MG63 (cell line): ENCODE data around the gene AURKA. TPM values are rescaled to one million over a fixed set of nuclear protein-coding genes. Genes with fewer than 3 reads are reported as not detected.
"Not testable (repeated sequence)": the region's sequence is repeated elsewhere in the genome, so short reads cannot be mapped to it uniquely, and the experiment has no call there.

Source experiments
- DNase-seq: peaks from one replicate; pipeline ENCODE4 v3.0.0-alpha.2; 2020
- H3K27me3 ChIP-seq: fragments of 250-450 bp; sonication (Bioruptor Pico); 2 replicates; pipeline ENCODE4 v1.5.1; 2020; ENCODE audit warnings: mild to moderate bottlenecking, moderate library complexity
- H3K36me3 ChIP-seq: fragments of 250-450 bp; sonication (Bioruptor Pico); 2 replicates; pipeline ENCODE4 v1.5.1; 2020; ENCODE audit warnings: mild to moderate bottlenecking, moderate library complexity
- H3K4me3 ChIP-seq: fragments of 250-450 bp; sonication (Bioruptor Pico); 2 replicates; pipeline ENCODE4 v1.5.1; 2020; ENCODE audit warnings: mild to moderate bottlenecking, moderate library complexity
- H3K9me3 ChIP-seq: fragments of 250-450 bp; sonication (Bioruptor Pico); 2 replicates; pipeline ENCODE4 v1.5.1; 2020; ENCODE audit warnings: mild to moderate bottlenecking, moderate library complexity
- total RNA-seq: library from RNA; depleted of rRNA; stranded (reverse); fragments of >200 nt; shearing (Covaris generic); gene quantifications from 2 replicates; pipeline ENCODE4 v1.2.3, GENCODE V29; 2014; ENCODE audit warnings: low replicate concordance

Gene AURKA
- total RNA-seq, 1 experiment from 2014 or later = 86.4 TPM

GRCh38 chr20:56358070-56358469, 33.9 kb downstream of the AURKA start:
- no peaks in the 10 kb centered on the region for H3K9me3 ChIP-seq
- DNase-seq = no peak
- no peaks in the 10 kb centered on the region for H3K27me3 ChIP-seq
- peak overlapping the region; percentile 42 for H3K4me3 ChIP-seq
- peaks cover 20% of the 10 kb centered on the region for H3K36me3 ChIP-seq

GRCh38 chr20:56353356-56353755, 38.7 kb downstream of the AURKA start:
- Histone ChIP-seq H3K4me3 (no peak overlapping the region), H3K36me3 (no peaks in the 10 kb centered on the region), H3K27me3 (no peaks in the 10 kb centered on the region), H3K9me3 (no peaks in the 10 kb centered on the region)
- no peak for DNase-seq

GRCh38 chr20:56352345-56353055, 39.5 kb downstream of the AURKA start:
- Histone ChIP-seq H3K9me3 (no peaks in the 10 kb centered on the region), H3K36me3 (no peaks in the 10 kb centered on the region), H3K27me3 (no peaks in the 10 kb centered on the region), H3K4me3 (no peak overlapping the region)
- DNase-seq = no peak

- no peak for DNase-seq
- Histone ChIP-seq H3K4me3 (no peak overlapping the region), H3K9me3 (no peaks in the 10 kb centered on the region), H3K36me3 (no peaks in the 10 kb centered on the region), H3K27me3 (no peaks in the 10 kb centered on the region)
These were observed 41.2 kb downstream of the AURKA start for GRCh38 chr20:56350842-56351241.

GRCh38 chr20:56348746-56349145, 43.3 kb downstream of the AURKA start:
- H3K36me3 ChIP-seq = no peaks in the 10 kb centered on the region
- H3K27me3 ChIP-seq = peaks cover 5% of the 10 kb centered on the region
- H3K4me3 ChIP-seq = no peak overlapping the region
- DNase-seq = no peak
- no peaks in the 10 kb centered on the region for H3K9me3 ChIP-seq

GRCh38 chr20:56348305-56348693, 43.7 kb downstream of the AURKA start:
- H3K9me3 ChIP-seq = no peaks in the 10 kb centered on the region
- peaks cover 10% of the 10 kb centered on the region for H3K27me3 ChIP-seq
- no peaks in the 10 kb centered on the region for H3K36me3 ChIP-seq
- no peak for DNase-seq
- H3K4me3 ChIP-seq = no peak overlapping the region

GRCh38 chr20:56347628-56348304, 44.2 kb downstream of the AURKA start:
- no peaks in the 10 kb centered on the region for H3K9me3 ChIP-seq
- H3K4me3 ChIP-seq = no peak overlapping the region
- DNase-seq = no peak
- H3K36me3 ChIP-seq = no peaks in the 10 kb centered on the region
- peaks cover 15% of the 10 kb centered on the region for H3K27me3 ChIP-seq

GRCh38 chr20:56345911-56346310, 46.1 kb downstream of the AURKA start:
- H3K9me3 ChIP-seq = no peaks in the 10 kb centered on the region
- H3K27me3 ChIP-seq = peaks cover 15% of the 10 kb centered on the region
- H3K4me3 ChIP-seq = no peak overlapping the region
- no peaks in the 10 kb centered on the region for H3K36me3 ChIP-seq
- DNase-seq = no peak

- peak; percentile 47 for DNase-seq
- Histone ChIP-seq H3K9me3 (no peaks in the 10 kb centered on the region), H3K36me3 (no peaks in the 10 kb centered on the region), H3K27me3 (peaks cover 15% of the 10 kb centered on the region), H3K4me3 (no peak overlapping the region)
These were observed 48.1 kb downstream of the AURKA start for GRCh38 chr20:56343861-56344381.

GRCh38 chr20:56342783-56343182, 49.2 kb downstream of the AURKA start:
- Histone ChIP-seq H3K9me3 (no peaks in the 10 kb centered on the region), H3K4me3 (no peak overlapping the region), H3K36me3 (no peaks in the 10 kb centered on the region), H3K27me3 (peaks cover 15% of the 10 kb centered on the region)
- no peak for DNase-seq

GRCh38 chr20:56336709-56337108, 55.3 kb downstream of the AURKA start:
- not testable (repeated sequence) for H3K4me3 ChIP-seq, H3K9me3 ChIP-seq, H3K27me3 ChIP-seq, H3K36me3 ChIP-seq, DNase-seq

- Histone ChIP-seq H3K9me3 (no peaks in the 10 kb centered on the region), H3K36me3 (no peaks in the 10 kb centered on the region), H3K27me3 (no peaks in the 10 kb centered on the region), H3K4me3 (no peak overlapping the region)
- DNase-seq = no peak
These were observed 63.2 kb downstream of the AURKA start for GRCh38 chr20:56328861-56329260.

- H3K9me3 ChIP-seq = no peaks in the 10 kb centered on the region
- no peaks in the 10 kb centered on the region for H3K36me3 ChIP-seq
- no peak overlapping the region for H3K4me3 ChIP-seq
- DNase-seq = no peak
- no peaks in the 10 kb centered on the region for H3K27me3 ChIP-seq
These were observed 67.2 kb downstream of the AURKA start for GRCh38 chr20:56324806-56325205.

- Histone ChIP-seq H3K4me3 (no peak overlapping the region), H3K9me3 (no peaks in the 10 kb centered on the region), H3K27me3 (no peaks in the 10 kb centered on the region), H3K36me3 (no peaks in the 10 kb centered on the region)
- no peak for DNase-seq
These were observed 68.4 kb downstream of the AURKA start for GRCh38 chr20:56323656-56324055.

- Histone ChIP-seq H3K36me3 (no peaks in the 10 kb centered on the region), H3K9me3 (no peaks in the 10 kb centered on the region), H3K4me3 (no peak overlapping the region), H3K27me3 (no peaks in the 10 kb centered on the region)
- DNase-seq = no peak
These were observed 68.8 kb downstream of the AURKA start for GRCh38 chr20:56323206-56323605.

- DNase-seq = no peak
- H3K9me3 ChIP-seq = no peaks in the 10 kb centered on the region
- H3K27me3 ChIP-seq = no peaks in the 10 kb centered on the region
- H3K4me3 ChIP-seq = no peak overlapping the region
- no peaks in the 10 kb centered on the region for H3K36me3 ChIP-seq
These were observed 69.3 kb downstream of the AURKA start for GRCh38 chr20:56322681-56323080.
